Osteoblast (primary cell): ENCODE results near the gene BANP. TPM values are rescaled to one million over a fixed set of nuclear protein-coding genes. Genes with fewer than 3 reads are reported as not detected.
A peak's percentile ranks its signal among the peaks of the same experiment; 100 is the strongest.

Source experiments
- DNase-seq: peaks from one replicate; pipeline ENCODE4 v3.0.0; 2011; ENCODE audit warnings: low spot score, mixed read lengths; ENCODE audit not compliant: insufficient read length; ENCODE audit errors: missing footprints
- H2AFZ ChIP-seq: 2 replicates; pipeline ENCODE4 v1.6.0; 2011; ENCODE audit warnings: mild to moderate bottlenecking, low read length
- H3K27ac ChIP-seq: 2 replicates; pipeline ENCODE4 v1.5.1; 2011; ENCODE audit warnings: mild to moderate bottlenecking, low read depth, low read length, moderate library complexity
- H3K27me3 ChIP-seq: 2 replicates; pipeline ENCODE4 v1.6.0; 2012; ENCODE audit warnings: mild to moderate bottlenecking, control low read depth, inconsistent platforms, low read length, moderate library complexity; ENCODE audit not compliant: insufficient read depth
- H3K36me3 ChIP-seq: 2 replicates; pipeline ENCODE4 v1.5.1; 2011; ENCODE audit warnings: mild to moderate bottlenecking, low read length, control low read depth, moderate library complexity; ENCODE audit not compliant: insufficient read depth
- H3K4me1 ChIP-seq: 2 replicates; pipeline ENCODE4 v1.5.1; 2011; ENCODE audit warnings: mild to moderate bottlenecking, low read length, control low read depth, moderate library complexity; ENCODE audit not compliant: insufficient read depth
- H3K4me2 ChIP-seq: 2 replicates; pipeline ENCODE4 v1.6.0; 2011; ENCODE audit warnings: mild to moderate bottlenecking, low read length; ENCODE audit not compliant: insufficient read depth
- H3K4me3 ChIP-seq: fragments of 200-600 bp; sonication (generic); 3 replicates; pipeline ENCODE4 v1.5.1; 2012; ENCODE audit warnings: mild to moderate bottlenecking, low read length, inconsistent platforms; ENCODE audit not compliant: insufficient read depth
- H3K79me2 ChIP-seq: 2 replicates; pipeline ENCODE4 v1.6.0; 2012; ENCODE audit warnings: mild to moderate bottlenecking, low read length, control low read depth, inconsistent platforms; ENCODE audit not compliant: insufficient read depth
- H3K9me3 ChIP-seq: 2 replicates; pipeline ENCODE4 v1.5.1; 2011; ENCODE audit warnings: low read depth, low read length, control low read depth
- H4K20me1 ChIP-seq: 2 replicates; pipeline ENCODE4 v1.6.0; 2012; ENCODE audit warnings: mild to moderate bottlenecking, low read length, control low read depth; ENCODE audit not compliant: insufficient read depth
- total RNA-seq: library from RNA; depleted of rRNA; stranded (reverse); fragments of >200 nt; gene quantifications from 2 replicates; pipeline ENCODE4 v1.2.3, GENCODE V29; 2012
- TF ChIP-seq, protein P1 (sequence below): IDR thresholded peaks from 2 replicates; pipeline ENCODE4 v1.5.1; 2011; ENCODE audit warnings: mild to moderate bottlenecking, low read depth, low read length, moderate library complexity; ENCODE audit errors: extremely low read depth

Gene BANP
- total RNA-seq, 1 donor: 23.5 TPM

DNA sequence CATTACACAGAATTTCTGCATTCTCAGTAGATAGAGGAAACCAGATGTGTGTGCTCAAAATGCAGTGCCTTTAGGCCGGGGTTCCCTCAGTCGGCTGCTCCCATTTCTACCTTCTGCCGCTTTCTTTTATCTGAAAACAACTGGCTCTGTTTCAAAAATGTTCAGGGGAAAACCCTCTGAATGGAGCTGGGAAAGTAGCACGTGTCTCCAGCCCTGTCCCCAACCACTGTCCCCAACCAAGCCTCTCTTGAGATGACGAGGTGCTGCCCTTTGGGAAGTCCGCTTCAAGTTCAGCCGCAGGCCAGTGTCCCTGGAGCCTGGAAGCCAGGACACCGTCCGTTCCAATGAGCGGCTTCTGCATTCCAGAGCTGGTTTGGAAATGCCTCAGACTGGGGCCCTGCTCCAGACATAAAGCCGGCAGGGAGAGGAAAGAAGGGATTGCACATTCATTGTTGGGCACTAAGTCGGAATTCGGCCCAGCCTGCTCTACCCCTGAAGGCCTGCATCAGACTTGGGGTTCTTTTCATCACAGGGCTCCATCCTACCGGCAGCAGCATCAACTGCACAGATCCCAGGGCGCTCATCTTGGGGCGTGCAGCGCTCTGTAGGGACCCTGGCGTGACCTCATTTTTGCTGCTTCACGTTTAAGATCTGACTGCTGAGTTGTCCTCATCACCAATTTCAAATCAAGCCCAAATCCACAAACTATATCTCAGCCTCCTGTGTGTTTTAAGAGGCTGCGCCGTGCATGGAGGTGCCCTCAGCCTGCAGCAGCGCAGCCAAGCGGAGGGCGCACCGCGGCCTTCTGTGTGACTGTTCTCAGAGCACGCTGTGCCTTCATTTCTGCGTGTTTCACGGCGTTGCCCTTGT lies 111.3 kb downstream of the BANP start:
- peaks cover 11% of the 10 kb centered on the region for H3K36me3 ChIP-seq

DNA sequence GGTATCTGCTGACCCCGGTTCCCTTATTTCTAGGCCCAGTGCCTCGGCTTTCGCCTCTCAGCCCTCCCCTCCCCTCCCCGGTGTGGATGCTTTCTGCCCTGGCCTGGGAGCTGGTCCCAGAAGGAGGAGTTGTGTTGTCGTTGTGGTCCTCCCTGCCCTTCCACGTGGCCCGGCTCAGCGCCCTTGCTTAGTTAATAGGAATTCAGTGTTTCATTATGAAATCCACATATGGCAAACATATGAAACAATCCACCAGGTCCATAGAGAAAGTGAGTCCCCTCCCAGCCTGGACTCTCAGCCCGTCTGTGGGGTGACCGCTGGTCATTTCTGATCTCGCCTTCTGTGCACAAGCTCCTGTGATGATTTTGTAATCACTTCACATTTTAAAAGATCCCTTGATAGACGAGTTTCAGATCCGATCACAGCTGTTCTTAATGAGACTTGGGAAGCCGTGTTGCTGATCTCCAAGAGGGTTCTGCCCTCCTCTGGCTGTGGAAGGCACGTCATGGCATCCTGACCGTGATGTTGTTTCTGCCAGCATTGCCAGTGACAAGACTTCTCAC lies 112.1 kb downstream of the BANP start:
- H3K36me3 ChIP-seq: peaks cover 11% of the 10 kb centered on the region
- H3K9me3 ChIP-seq: no peaks in the 10 kb centered on the region
- H2AFZ ChIP-seq: peak overlapping the region; percentile 52
- no peaks in the 10 kb centered on the region for H3K79me2 ChIP-seq
- H3K27ac ChIP-seq: peak overlapping the region; percentile 76
- TF ChIP-seq, protein P1, sequence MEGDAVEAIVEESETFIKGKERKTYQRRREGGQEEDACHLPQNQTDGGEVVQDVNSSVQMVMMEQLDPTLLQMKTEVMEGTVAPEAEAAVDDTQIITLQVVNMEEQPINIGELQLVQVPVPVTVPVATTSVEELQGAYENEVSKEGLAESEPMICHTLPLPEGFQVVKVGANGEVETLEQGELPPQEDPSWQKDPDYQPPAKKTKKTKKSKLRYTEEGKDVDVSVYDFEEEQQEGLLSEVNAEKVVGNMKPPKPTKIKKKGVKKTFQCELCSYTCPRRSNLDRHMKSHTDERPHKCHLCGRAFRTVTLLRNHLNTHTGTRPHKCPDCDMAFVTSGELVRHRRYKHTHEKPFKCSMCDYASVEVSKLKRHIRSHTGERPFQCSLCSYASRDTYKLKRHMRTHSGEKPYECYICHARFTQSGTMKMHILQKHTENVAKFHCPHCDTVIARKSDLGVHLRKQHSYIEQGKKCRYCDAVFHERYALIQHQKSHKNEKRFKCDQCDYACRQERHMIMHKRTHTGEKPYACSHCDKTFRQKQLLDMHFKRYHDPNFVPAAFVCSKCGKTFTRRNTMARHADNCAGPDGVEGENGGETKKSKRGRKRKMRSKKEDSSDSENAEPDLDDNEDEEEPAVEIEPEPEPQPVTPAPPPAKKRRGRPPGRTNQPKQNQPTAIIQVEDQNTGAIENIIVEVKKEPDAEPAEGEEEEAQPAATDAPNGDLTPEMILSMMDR: peak; percentile 47
- H3K4me3 ChIP-seq: no peak overlapping the region
- peak overlapping the region; percentile 39 for H3K4me2 ChIP-seq
- H3K4me1 ChIP-seq: peaks cover 20% of the 10 kb centered on the region
- DNase-seq: peak; percentile 98
- H4K20me1 ChIP-seq: no peaks in the 10 kb centered on the region
- H3K27me3 ChIP-seq: no peaks in the 10 kb centered on the region

More for the DNA sequence above, 111.3 kb downstream of the BANP start:
- peak; percentile 99 for DNase-seq
- H4K20me1 ChIP-seq: no peaks in the 10 kb centered on the region
- H3K4me2 ChIP-seq: peak overlapping the region; percentile 39
- H3K79me2 ChIP-seq: no peaks in the 10 kb centered on the region
- no peaks in the 10 kb centered on the region for H3K27me3 ChIP-seq
- no peak overlapping the region for H3K4me3 ChIP-seq
- peak overlapping the region; percentile 52 for H2AFZ ChIP-seq
- H3K9me3 ChIP-seq: no peaks in the 10 kb centered on the region
- H3K27ac ChIP-seq: peak overlapping the region; percentile 76
- H3K4me1 ChIP-seq: peaks cover 20% of the 10 kb centered on the region
- TF ChIP-seq, protein P1: no peak

DNA sequence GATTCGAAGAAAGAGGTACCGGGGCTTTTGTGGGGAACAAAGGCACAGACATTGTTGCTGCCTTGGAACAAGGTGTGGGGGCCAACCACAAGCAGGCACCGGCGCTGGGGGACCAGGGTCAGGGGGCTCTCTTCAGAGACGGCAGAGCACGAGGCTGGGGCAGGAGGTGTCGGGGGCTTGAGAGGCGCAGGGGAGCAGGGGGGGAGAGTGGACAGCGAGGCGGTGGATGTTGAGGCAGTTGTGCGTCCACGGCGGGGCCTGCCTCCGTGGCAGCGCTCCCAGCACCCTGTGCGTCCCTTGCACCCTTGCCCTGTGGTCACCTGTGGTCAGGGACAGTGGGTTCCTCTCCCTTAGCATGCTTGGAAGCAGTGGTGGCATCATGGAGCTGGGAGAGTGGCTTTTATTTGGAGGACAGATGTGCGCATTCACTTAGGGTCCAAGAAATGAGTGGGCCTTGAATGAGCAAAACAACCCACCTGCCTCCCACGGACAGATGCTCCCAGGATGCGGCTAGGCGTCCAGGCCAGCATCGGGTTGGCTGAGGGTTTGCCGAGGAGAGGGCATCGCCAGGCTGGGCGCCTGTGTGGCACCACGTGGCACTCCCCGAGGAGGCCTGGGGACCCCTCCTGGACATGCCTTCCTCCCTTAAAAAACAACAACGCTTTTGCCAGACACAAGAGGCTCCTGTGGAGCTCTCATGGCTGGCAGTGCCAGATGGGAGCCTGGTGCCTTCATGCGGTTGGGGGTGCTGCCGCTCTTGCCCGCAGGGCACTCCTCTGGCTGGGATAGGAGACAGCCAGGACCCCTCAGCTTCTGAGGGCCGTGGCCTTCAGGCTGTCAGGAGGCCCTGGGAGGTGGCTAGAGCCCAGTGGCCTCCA lies 113.0 kb downstream of the BANP start:
- Histone ChIP-seq H2AFZ (no peak overlapping the region), H3K4me2 (no peak overlapping the region), H3K27me3 (no peaks in the 10 kb centered on the region), H3K4me1 (peaks cover 20% of the 10 kb centered on the region), H3K79me2 (no peaks in the 10 kb centered on the region), H3K27ac (peak overlapping the region; percentile 76), H3K4me3 (no peak overlapping the region), H3K36me3 (peaks cover 11% of the 10 kb centered on the region), H3K9me3 (no peaks in the 10 kb centered on the region), H4K20me1 (no peaks in the 10 kb centered on the region)
- DNase-seq: peak; percentile 91
- TF ChIP-seq, protein P1: no peak
